ENCODE results near the gene TAF5L.

TAF5L gene

DNA sequence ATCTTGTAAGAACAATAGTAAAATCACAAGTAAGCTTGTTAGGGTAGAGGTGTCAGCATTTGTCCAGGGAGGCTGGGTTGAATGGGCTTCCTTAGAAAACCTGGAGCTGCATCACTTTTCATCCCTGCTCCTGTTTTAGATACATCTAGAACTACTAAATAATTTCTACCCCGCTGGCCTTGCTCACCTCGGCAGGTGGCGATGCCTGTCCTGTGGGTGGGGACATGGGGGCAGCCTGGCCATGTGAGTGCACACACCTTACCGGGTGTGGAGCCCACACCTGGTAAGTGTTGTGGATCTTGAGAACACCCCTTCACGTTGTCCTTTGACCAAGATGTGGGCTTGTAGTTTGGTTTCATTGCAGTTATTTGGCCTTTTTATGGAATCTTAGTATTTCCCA lies 29.9 kb upstream of the TAF5L start:
- H3K27me3 ChIP-seq (ENCODE audit: insufficient read depth, low read depth): no peaks in the 10 kb centered on the region
- TF ChIP-seq CTCF (conservative IDR thresholded peaks at IDR 0.05; ENCODE audit: low read depth, low read length): no peak
- H3K79me2 ChIP-seq (ENCODE audit: insufficient read depth, low read depth): no peaks in the 10 kb centered on the region
- H3K4me3 ChIP-seq (IDR thresholded peaks at IDR 0.05; ENCODE audit: insufficient read depth, low read depth, low read length): no peak overlapping the region
- H3K27ac ChIP-seq: no peak overlapping the region
- no peak overlapping the region for H2AFZ ChIP-seq (ENCODE audit: low read depth)
- no peaks in the 10 kb centered on the region for H4K20me1 ChIP-seq (ENCODE audit: insufficient read depth)
- no peak overlapping the region for H3K9ac ChIP-seq
- H3K4me2 ChIP-seq: no peak overlapping the region
- H3K4me1 ChIP-seq (ENCODE audit: low read depth, poor library complexity, severe bottlenecking): peaks cover 23% of the 10 kb centered on the region
- H3K36me3 ChIP-seq (ENCODE audit: insufficient read depth): peaks cover 12% of the 10 kb centered on the region; the same call in 1 of the 2 replicates

GRCh38 chr1:229653420-229653819 lies 27.5 kb upstream of the TAF5L start:
- H4K20me1 ChIP-seq (ENCODE audit: insufficient read depth): no peaks in the 10 kb centered on the region
- H2AFZ ChIP-seq (ENCODE audit: low read depth): no peak overlapping the region
- no peak overlapping the region for H3K4me3 ChIP-seq (IDR thresholded peaks at IDR 0.05; ENCODE audit: insufficient read depth, low read depth, low read length)
- H3K4me2 ChIP-seq: no peak overlapping the region
- no peak overlapping the region for H3K9ac ChIP-seq
- no peak overlapping the region for H3K27ac ChIP-seq
- H3K79me2 ChIP-seq (ENCODE audit: insufficient read depth, low read depth): no peaks in the 10 kb centered on the region
- H3K36me3 ChIP-seq (ENCODE audit: insufficient read depth): peaks cover 9% of the 10 kb centered on the region; the same call in 1 of the 2 replicates
- peaks cover 19% of the 10 kb centered on the region for H3K4me1 ChIP-seq (ENCODE audit: low read depth, poor library complexity, severe bottlenecking)
- no peak for TF ChIP-seq CTCF (conservative IDR thresholded peaks at IDR 0.05; ENCODE audit: low read depth, low read length)
- H3K27me3 ChIP-seq (ENCODE audit: insufficient read depth, low read depth): no peaks in the 10 kb centered on the region

GRCh38 chr1:229651546-229651945 lies 25.6 kb upstream of the TAF5L start:
- peaks cover under 1% of the 10 kb centered on the region for H3K4me1 ChIP-seq (ENCODE audit: low read depth, poor library complexity, severe bottlenecking)
- TF ChIP-seq CTCF (conservative IDR thresholded peaks at IDR 0.05; ENCODE audit: low read depth, low read length): no peak
- no peaks in the 10 kb centered on the region for H3K79me2 ChIP-seq (ENCODE audit: insufficient read depth, low read depth)
- no peak overlapping the region for H3K4me2 ChIP-seq
- peaks cover 14% of the 10 kb centered on the region; the same call in 1 of the 2 replicates for H3K36me3 ChIP-seq (ENCODE audit: insufficient read depth)
- no peak overlapping the region for H3K4me3 ChIP-seq (IDR thresholded peaks at IDR 0.05; ENCODE audit: insufficient read depth, low read depth, low read length)
- no peak overlapping the region for H2AFZ ChIP-seq (ENCODE audit: low read depth)
- H4K20me1 ChIP-seq (ENCODE audit: insufficient read depth): no peaks in the 10 kb centered on the region
- H3K27ac ChIP-seq: no peak overlapping the region
- H3K9ac ChIP-seq: no peak overlapping the region
- H3K27me3 ChIP-seq (ENCODE audit: insufficient read depth, low read depth): no peaks in the 10 kb centered on the region

DNA sequence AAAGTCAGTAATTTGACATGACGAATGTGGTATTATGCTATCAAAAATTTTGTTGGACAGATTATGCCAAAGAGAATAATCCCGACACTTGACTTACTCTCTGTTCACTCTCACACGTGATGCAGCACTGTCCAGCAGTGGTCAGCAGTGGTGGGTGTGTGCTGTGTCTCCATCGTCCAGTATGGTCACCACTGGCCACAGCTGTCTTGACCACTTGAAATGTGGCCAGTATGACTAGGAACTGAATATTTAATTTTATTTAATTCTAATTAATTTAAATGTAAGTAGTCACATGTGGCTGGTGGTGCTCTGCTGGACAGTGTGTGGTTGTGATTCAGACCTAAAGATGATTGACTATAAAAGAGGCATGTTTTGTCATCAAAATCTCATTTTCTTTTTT lies 24.1 kb upstream of the TAF5L start:
- TF ChIP-seq CTCF (conservative IDR thresholded peaks at IDR 0.05; ENCODE audit: low read depth, low read length): no peak
- peaks cover 14% of the 10 kb centered on the region; the same call in 1 of the 2 replicates for H3K36me3 ChIP-seq (ENCODE audit: insufficient read depth)

More for the DNA sequence above, 24.1 kb upstream of the TAF5L start:
- Histone ChIP-seq H3K79me2 (ENCODE audit: insufficient read depth, low read depth) (no peaks in the 10 kb centered on the region), H3K4me2 (no peak overlapping the region), H3K4me1 (ENCODE audit: low read depth, poor library complexity, severe bottlenecking) (no peaks in the 10 kb centered on the region), H3K27me3 (ENCODE audit: insufficient read depth, low read depth) (no peaks in the 10 kb centered on the region), H3K4me3 (IDR thresholded peaks at IDR 0.05; ENCODE audit: insufficient read depth, low read depth, low read length) (no peak overlapping the region), H4K20me1 (ENCODE audit: insufficient read depth) (no peaks in the 10 kb centered on the region), H2AFZ (ENCODE audit: low read depth) (no peak overlapping the region), H3K9ac (no peak overlapping the region), H3K27ac (no peak overlapping the region)
